HEK293 (cell line): ENCODE data around the gene PGGT1B.

Experiments used
- CTCF ChIA-PET: fragments of 350-600 bp; formaldehyde crosslinking; extraction: SDS; loops from one replicate; lab custom pipeline; 2021; ENCODE audit warnings: antibody characterized with exemption; lab: Yijun Ruan, JAX
- POLR2A ChIA-PET: fragments of 300-600 bp; formaldehyde crosslinking; extraction: SDS; loops from one replicate; lab custom pipeline; 2020; ENCODE audit warnings: antibody characterized with exemption, inconsistent platforms; lab: Yijun Ruan, JAX
- H3K27ac ChIP-seq: fragments of 200-500 bp; sonication (Bioruptor generic); 2 replicates; pipeline ENCODE4 v1.5.1; 2014; ENCODE audit warnings: low read depth, low read length, control low read depth, inconsistent platforms; ENCODE audit errors: extremely low read depth
- H3K36me3 ChIP-seq, 2 experiments: fragments of 200-500 bp in 1 of 2; sonication (Bioruptor generic) in 1 of 2; 1 replicate in 1 of 2; 2 replicates in 1 of 2; pipeline ENCODE4 v1.5.1; 2014 to 2017; ENCODE audit warnings: inconsistent platforms in 2 of 2, low read length in 2 of 2; ENCODE audit not compliant: control insufficient read depth in 2 of 2, insufficient read depth in 1 of 2
- H3K4me1 ChIP-seq: fragments of 200-500 bp; sonication (Bioruptor generic); 2 replicates; pipeline ENCODE4 v1.5.1; 2014; ENCODE audit warnings: mild to moderate bottlenecking, low read length, inconsistent platforms; ENCODE audit not compliant: control insufficient read depth, insufficient read depth
- H3K4me3 ChIP-seq: 2 replicates; pipeline ENCODE4 v1.5.1; 2011; ENCODE audit warnings: low read depth, mild to moderate bottlenecking, control low read depth, low read length, moderate library complexity
- H3K9me3 ChIP-seq: fragments of 200-500 bp; sonication (Bioruptor generic); 2 replicates; pipeline ENCODE4 v1.5.1; 2014; ENCODE audit warnings: low read depth, low read length, inconsistent platforms; ENCODE audit not compliant: control insufficient read depth, insufficient read depth
- BCL11A ChIP-seq: fragments of 450-650 bp; formaldehyde crosslinking; IDR thresholded peaks from 2 replicates; pipeline ENCODE4 v1.5.1; 2016; ENCODE audit warnings: low read depth, missing biosample characterization, missing genetic modification characterization
- BCL11B ChIP-seq: fragments of 450-650 bp; formaldehyde crosslinking; IDR thresholded peaks from 2 replicates; pipeline ENCODE4 v1.5.1; 2016; ENCODE audit warnings: low read depth, missing biosample characterization, missing genetic modification characterization
- ELK4 ChIP-seq: IDR thresholded peaks from 2 replicates; pipeline ENCODE4 v1.6.1; 2011; ENCODE audit warnings: mild to moderate bottlenecking, low read depth, low read length, borderline replicate concordance
- GLIS2 ChIP-seq: fragments of 450-650 bp; formaldehyde crosslinking; IDR thresholded peaks from 2 replicates; pipeline ENCODE4 v1.5.1; 2016; ENCODE audit warnings: missing biosample characterization, missing genetic modification characterization
- HOXC10 ChIP-seq: sonication (generic); formaldehyde crosslinking; IDR thresholded peaks from 2 replicates; pipeline ENCODE4 v1.8.1; 2023; ENCODE audit warnings: mild to moderate bottlenecking, missing genetic modification reagents
- KLF17 ChIP-seq: fragments of 450-650 bp; formaldehyde crosslinking; IDR thresholded peaks from 2 replicates; pipeline ENCODE4 v1.5.1; 2016; ENCODE audit warnings: missing biosample characterization, missing genetic modification characterization
- KLF9 ChIP-seq: fragments of 450-650 bp; formaldehyde crosslinking; IDR thresholded peaks from 2 replicates; pipeline ENCODE4 v1.5.1; 2016; ENCODE audit warnings: missing biosample characterization, missing genetic modification characterization, low read depth
- MZF1 ChIP-seq: fragments of 450-650 bp; formaldehyde crosslinking; IDR thresholded peaks from 2 replicates; pipeline ENCODE4 v1.5.1; 2017; ENCODE audit warnings: missing biosample characterization, missing genetic modification characterization, borderline replicate concordance
- RBAK ChIP-seq: fragments of 450-650 bp; formaldehyde crosslinking; IDR thresholded peaks from 2 replicates; pipeline ENCODE4 v1.5.1; 2016; ENCODE audit warnings: missing biosample characterization, missing genetic modification characterization
- YY1 ChIP-seq: fragments of 450-650 bp; formaldehyde crosslinking; IDR thresholded peaks from 2 replicates; pipeline ENCODE4 v1.5.1; 2018; ENCODE audit warnings: missing biosample characterization, missing genetic modification characterization
- ZBTB20 ChIP-seq: fragments of 450-650 bp; formaldehyde crosslinking; IDR thresholded peaks from 2 replicates; pipeline ENCODE4 v1.5.1; 2016; ENCODE audit warnings: missing biosample characterization, missing genetic modification characterization
- ZBTB21 ChIP-seq: fragments of 450-650 bp; formaldehyde crosslinking; IDR thresholded peaks from 2 replicates; pipeline ENCODE4 v1.5.1; 2017; ENCODE audit warnings: missing biosample characterization, missing genetic modification characterization
- ZNF138 ChIP-seq: fragments of 450-650 bp; formaldehyde crosslinking; IDR thresholded peaks from 2 replicates; pipeline ENCODE4 v1.5.1; 2016; ENCODE audit warnings: missing biosample characterization, missing genetic modification characterization, borderline replicate concordance
- ZNF19 ChIP-seq: fragments of 450-650 bp; formaldehyde crosslinking; IDR thresholded peaks from 2 replicates; pipeline ENCODE4; 2016; ENCODE audit warnings: missing biosample characterization, missing genetic modification characterization, low read depth
- ZNF221 ChIP-seq: fragments of 450-650 bp; formaldehyde crosslinking; IDR thresholded peaks from 2 replicates; pipeline ENCODE4 v1.5.1; 2017; ENCODE audit warnings: missing biosample characterization, missing genetic modification characterization, borderline replicate concordance
- ZNF248 ChIP-seq: fragments of 450-650 bp; formaldehyde crosslinking; IDR thresholded peaks from 2 replicates; pipeline ENCODE4 v1.5.1; 2017; ENCODE audit warnings: missing biosample characterization, missing genetic modification characterization
- ZNF311 ChIP-seq: fragments of 450-650 bp; formaldehyde crosslinking; IDR thresholded peaks from 2 replicates; pipeline ENCODE4 v1.5.1; 2017; ENCODE audit warnings: missing biosample characterization, missing genetic modification characterization, borderline replicate concordance
- ZNF518A ChIP-seq: fragments of 450-650 bp; formaldehyde crosslinking; conservative IDR thresholded peaks from 2 replicates; pipeline ENCODE4 v1.5.1; 2016; ENCODE audit warnings: low read depth, missing biosample characterization, missing genetic modification characterization
- ZNF549 ChIP-seq: fragments of 450-650 bp; IDR thresholded peaks from 2 replicates; pipeline ENCODE4 v1.5.1; 2018; ENCODE audit warnings: missing biosample characterization, missing genetic modification characterization, mild to moderate bottlenecking, inconsistent platforms, moderate library complexity
- ZNF571 ChIP-seq: fragments of 450-650 bp; formaldehyde crosslinking; IDR thresholded peaks from 2 replicates; pipeline ENCODE4 v1.5.0; 2017; ENCODE audit warnings: missing biosample characterization, missing genetic modification characterization
- ZNF645 ChIP-seq: fragments of 450-650 bp; formaldehyde crosslinking; IDR thresholded peaks from 2 replicates; pipeline ENCODE4; 2016; ENCODE audit warnings: missing biosample characterization, missing genetic modification characterization
- ZNF670 ChIP-seq: fragments of 450-650 bp; formaldehyde crosslinking; IDR thresholded peaks from 2 replicates; pipeline ENCODE4 v1.5.1; 2016; ENCODE audit warnings: missing biosample characterization, missing genetic modification characterization, low read depth
- ZNF701 ChIP-seq: fragments of 450-650 bp; formaldehyde crosslinking; IDR thresholded peaks from 2 replicates; pipeline ENCODE4 v1.5.1; 2016; ENCODE audit warnings: missing biosample characterization, missing genetic modification characterization
- ZNF837 ChIP-seq: fragments of 450-650 bp; formaldehyde crosslinking; IDR thresholded peaks from 2 replicates; pipeline ENCODE4 v1.5.1; 2016; ENCODE audit warnings: missing biosample characterization, missing genetic modification characterization

PGGT1B gene

GRCh38 chr5:115192098-115192497 lies 70.6 kb downstream of the PGGT1B start (continued):
- TF ChIP-seq ELK4 (no peak), ZBTB20 (no peak)

GRCh38 chr5:115191474-115192031 lies 71.1 kb downstream of the PGGT1B start:
- H3K27ac ChIP-seq, result no peak overlapping the region
- no peaks in the 10 kb centered on the region for H3K36me3 ChIP-seq
- TF ChIP-seq ZNF701, result no peak
- no peak for TF ChIP-seq GLIS2 (tag by site-specific recombination)
- TF ChIP-seq ZNF311 (tag by site-specific recombination), result no peak
- CTCF ChIA-PET, result no interaction called here
- POLR2A ChIA-PET, result no interaction called here
- no peaks in the 10 kb centered on the region for H3K4me1 ChIP-seq
- no peaks in the 10 kb centered on the region for H3K9me3 ChIP-seq
- no peak overlapping the region for H3K4me3 ChIP-seq

GRCh38 chr5:115190388-115190787 lies 72.3 kb downstream of the PGGT1B start:
- Histone ChIP-seq H3K27ac (no peak overlapping the region), H3K4me3 (no peak overlapping the region), H3K4me1 (no peaks in the 10 kb centered on the region), H3K9me3 (no peaks in the 10 kb centered on the region), H3K36me3 (no peaks in the 10 kb centered on the region)
- TF ChIP-seq KLF9 (tag by site-specific recombination), result no peak
- no peak for TF ChIP-seq ZNF19 (tag by site-specific recombination)
- TF ChIP-seq ZNF571 (tag by site-specific recombination), result no peak
- TF ChIP-seq ZNF518A (tag by site-specific recombination), result no peak
- no peak for TF ChIP-seq ZNF549 (tag by site-specific recombination)
- TF ChIP-seq ZNF645 (tag by site-specific recombination), result no peak
- TF ChIP-seq ZNF670 (tag by site-specific recombination), result no peak
- no peak for TF ChIP-seq ZBTB21 (tag by site-specific recombination)
- POLR2A ChIA-PET, result no interaction called here
- CTCF ChIA-PET, result no interaction called here

- Histone ChIP-seq H3K4me3 (no peak overlapping the region), H3K9me3 (no peaks in the 10 kb centered on the region), H3K4me1 (no peaks in the 10 kb centered on the region), H3K36me3 (no peaks in the 10 kb centered on the region), H3K27ac (no peak overlapping the region)
- POLR2A ChIA-PET, result no interaction called here
- CTCF ChIA-PET, result no interaction called here
- TF ChIP-seq ZNF248 (tag by site-specific recombination), result no peak
- no peak for TF ChIP-seq ZNF138 (tag by site-specific recombination)
- no peak for TF ChIP-seq RBAK
- no peak for TF ChIP-seq ZNF837 (tag by site-specific recombination)
- TF ChIP-seq YY1 (tag by site-specific recombination), result no peak
- no peak for TF ChIP-seq MZF1
- TF ChIP-seq BCL11A (tag by site-specific recombination), result no peak
- TF ChIP-seq HOXC10, result no peak
- no peak for TF ChIP-seq KLF17 (tag by site-specific recombination)
- no peak for TF ChIP-seq ZNF221 (tag by site-specific recombination)
- TF ChIP-seq BCL11B (tag by site-specific recombination), result no peak
Measured at GRCh38 chr5:115189866-115190265, 72.8 kb downstream of the PGGT1B start.
